ENCODE results near the gene NKAIN1. TPM values are rescaled to one million over a fixed set of nuclear protein-coding genes. Genes with fewer than 3 reads are reported as not detected.
A peak's percentile ranks its signal among the peaks of the same experiment; 100 is the strongest.
"Not testable (repeated sequence)": the region's sequence is repeated elsewhere in the genome, so short reads cannot be mapped to it uniquely, and the experiment has no call there.

NKAIN1 gene
- total RNA-seq, 1 donor from 2014 or later, result 2.2 TPM

GRCh38 chr1:31199236-31199790 lies 40.4 kb downstream of the NKAIN1 start:
- Mint-ChIP-seq H3K27me3 (ENCODE audit: unreplicated experiment) (peaks cover 3% of the 10 kb centered on the region), H3K27ac (ENCODE audit: unreplicated experiment) (no peak overlapping the region)

DNA sequence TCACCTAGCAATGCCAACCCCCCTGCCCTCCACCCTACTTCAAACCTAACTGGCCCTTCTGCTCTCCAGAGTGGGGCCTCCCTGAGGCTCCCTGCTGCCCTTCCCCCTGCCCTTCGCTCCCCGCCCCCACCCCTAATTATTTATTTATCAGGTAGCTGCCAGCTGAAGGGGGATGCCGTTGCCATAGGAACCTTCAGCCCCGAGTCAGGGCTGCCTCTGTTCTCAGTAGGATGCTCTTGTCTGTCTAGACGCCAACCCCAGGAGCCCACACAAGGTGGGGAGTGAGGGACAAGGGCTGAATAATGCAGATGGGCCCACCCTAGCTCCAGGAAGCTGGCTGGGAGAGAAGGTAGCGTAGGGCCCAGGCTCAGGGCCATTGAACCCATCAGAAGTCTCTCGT lies 41.1 kb downstream of the NKAIN1 start:
- Mint-ChIP-seq H3K27me3 (ENCODE audit: unreplicated experiment) (peaks cover 3% of the 10 kb centered on the region), H3K36me3 (ENCODE audit: unreplicated experiment) (no peaks in the 10 kb centered on the region), H3K4me1 (ENCODE audit: unreplicated experiment) (no peaks in the 10 kb centered on the region), H3K9me3 (ENCODE audit: unreplicated experiment) (no peaks in the 10 kb centered on the region), H3K4me3 (ENCODE audit: unreplicated experiment) (no peak overlapping the region), H3K27ac (ENCODE audit: unreplicated experiment) (no peak overlapping the region)
- no peak for DNase-seq (ENCODE audit: extremely low spot score, unreplicated experiment)
- TF ChIP-seq CTCF (IDR thresholded peaks at IDR 0.05), result no peak

More at GRCh38 chr1:31199236-31199790, 40.4 kb downstream of the NKAIN1 start:
- H3K36me3 Mint-ChIP-seq (ENCODE audit: unreplicated experiment), result no peaks in the 10 kb centered on the region
- H3K4me1 Mint-ChIP-seq (ENCODE audit: unreplicated experiment), result no peaks in the 10 kb centered on the region
- no peaks in the 10 kb centered on the region for H3K9me3 Mint-ChIP-seq (ENCODE audit: unreplicated experiment)
- H3K4me3 Mint-ChIP-seq (ENCODE audit: unreplicated experiment), result no peak overlapping the region
- no peak for DNase-seq (ENCODE audit: extremely low spot score, unreplicated experiment)
- TF ChIP-seq CTCF (IDR thresholded peaks at IDR 0.05), result no peak

- TF ChIP-seq CTCF (IDR thresholded peaks at IDR 0.05), result no peak
- Mint-ChIP-seq H3K27ac (ENCODE audit: unreplicated experiment) (no peak overlapping the region), H3K36me3 (ENCODE audit: unreplicated experiment) (no peaks in the 10 kb centered on the region), H3K4me3 (ENCODE audit: unreplicated experiment) (no peak overlapping the region), H3K9me3 (ENCODE audit: unreplicated experiment) (no peaks in the 10 kb centered on the region), H3K4me1 (ENCODE audit: unreplicated experiment) (no peaks in the 10 kb centered on the region), H3K27me3 (ENCODE audit: unreplicated experiment) (peaks cover 3% of the 10 kb centered on the region)
- DNase-seq (ENCODE audit: extremely low spot score, unreplicated experiment), result no peak
Measured at GRCh38 chr1:31198150-31198549, 41.5 kb downstream of the NKAIN1 start.

GRCh38 chr1:31196685-31197084 lies 43.0 kb downstream of the NKAIN1 start:
- Mint-ChIP-seq H3K9me3 (ENCODE audit: unreplicated experiment) (no peaks in the 10 kb centered on the region), H3K27me3 (ENCODE audit: unreplicated experiment) (peaks cover 3% of the 10 kb centered on the region), H3K27ac (ENCODE audit: unreplicated experiment) (no peak overlapping the region), H3K4me3 (ENCODE audit: unreplicated experiment) (no peak overlapping the region), H3K4me1 (ENCODE audit: unreplicated experiment) (no peaks in the 10 kb centered on the region), H3K36me3 (ENCODE audit: unreplicated experiment) (no peaks in the 10 kb centered on the region)
- TF ChIP-seq CTCF (IDR thresholded peaks at IDR 0.05), result no peak
- DNase-seq (ENCODE audit: extremely low spot score, unreplicated experiment), result no peak

- not testable (repeated sequence) for H3K9me3 Mint-ChIP-seq (ENCODE audit: unreplicated experiment)
Measured at GRCh38 chr1:31195267-31195666, 44.4 kb downstream of the NKAIN1 start.

More at GRCh38 chr1:31195267-31195666, 44.4 kb downstream of the NKAIN1 start:
- H3K4me1 Mint-ChIP-seq (ENCODE audit: unreplicated experiment); H3K27me3 Mint-ChIP-seq (ENCODE audit: unreplicated experiment); H3K4me3 Mint-ChIP-seq (ENCODE audit: unreplicated experiment); H3K27ac Mint-ChIP-seq (ENCODE audit: unreplicated experiment); H3K36me3 Mint-ChIP-seq (ENCODE audit: unreplicated experiment); DNase-seq (ENCODE audit: extremely low spot score, unreplicated experiment): not testable (repeated sequence)
- TF ChIP-seq CTCF (IDR thresholded peaks at IDR 0.05), result peak; percentile 6
